Measurements from ENCODE around the gene KCNMA1. TPM values are rescaled to one million over a fixed set of nuclear protein-coding genes. Genes with fewer than 3 reads are reported as not detected.

The KCNMA1 gene
- total RNA-seq, 1 experiment from 2014 or later = 0.49 TPM

DNA sequence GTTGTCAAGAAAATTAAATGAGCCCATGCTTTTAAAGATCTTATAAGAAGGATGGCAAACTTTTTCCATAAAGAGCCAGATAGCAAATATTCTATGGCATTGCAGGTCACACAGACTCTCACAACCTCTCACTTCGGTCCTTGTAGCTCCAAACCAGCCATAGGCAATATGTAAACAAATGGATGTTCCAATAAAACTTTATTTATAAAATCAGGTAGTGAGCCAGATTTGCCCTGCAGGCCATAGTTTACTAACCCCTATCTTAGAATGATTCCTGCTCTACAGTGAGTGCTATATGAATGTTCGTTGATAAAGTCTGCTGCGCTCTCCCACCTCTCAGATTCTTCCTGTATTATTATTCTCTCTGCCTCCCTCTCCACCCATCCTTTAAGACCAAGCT is 177.7 kb downstream of the KCNMA1 start:
- Histone ChIP-seq H3K36me3 (ENCODE audit: control insufficient read depth in 1 of 2, insufficient read depth in 2 of 2, low read length in 2 of 2) (no peaks in the 10 kb centered on the region), H3K27ac (ENCODE audit: low read depth, low read length) (no peak overlapping the region), H3K27me3 (ENCODE audit: insufficient read depth, low read length) (peaks cover 5% of the 10 kb centered on the region; the same call in 1 of the 2 replicates), H3K4me3 (replicated peaks in 1 of 2; ENCODE audit: low read depth in 1 of 2, low read length in 2 of 2) (no peak overlapping the region), H3K9ac (ENCODE audit: low read length) (no peak overlapping the region), H3K4me2 (ENCODE audit: low read length) (no peak overlapping the region), H4K20me1 (ENCODE audit: insufficient read depth) (no peaks in the 10 kb centered on the region), H2AFZ (ENCODE audit: low read depth, low read length, poor library complexity, severe bottlenecking) (no peak overlapping the region), H3K9me3 (ENCODE audit: control insufficient read depth in 1 of 2, insufficient read depth in 1 of 2, low read depth in 1 of 2, low read length in 2 of 2) (no peaks in the 10 kb centered on the region), H3K9me2 (ENCODE audit: insufficient read depth) (no peaks in the 10 kb centered on the region), H3K4me1 (ENCODE audit: control insufficient read depth in 1 of 2, insufficient read depth in 2 of 2, low read length in 2 of 2) (no peaks in the 10 kb centered on the region), H3K79me2 (ENCODE audit: insufficient read depth, low read length) (no peaks in the 10 kb centered on the region)
- ChIA-PET RAD21 (ENCODE audit: low non-redundant PET in 1 of 2, low total read pairs in 2 of 2, uncharacterized antibody in 2 of 2, unreplicated experiment in 2 of 2) (interaction anchor here in 1 of 2 experiments (0.5 kb wide), 1 partner anchor 21 kb away, joined by 3 read pairs; no protein-coding TSS in a partner anchor), POLR2A (no interaction called here), CTCF (no interaction called here)
- no TSS peak for BruUV-seq (replicated peaks)
- ATAC-seq (no peak), DNase-seq (ENCODE audit: low read depth, low spot score) (no peak)
- TF ChIP-seq, protein P1, sequence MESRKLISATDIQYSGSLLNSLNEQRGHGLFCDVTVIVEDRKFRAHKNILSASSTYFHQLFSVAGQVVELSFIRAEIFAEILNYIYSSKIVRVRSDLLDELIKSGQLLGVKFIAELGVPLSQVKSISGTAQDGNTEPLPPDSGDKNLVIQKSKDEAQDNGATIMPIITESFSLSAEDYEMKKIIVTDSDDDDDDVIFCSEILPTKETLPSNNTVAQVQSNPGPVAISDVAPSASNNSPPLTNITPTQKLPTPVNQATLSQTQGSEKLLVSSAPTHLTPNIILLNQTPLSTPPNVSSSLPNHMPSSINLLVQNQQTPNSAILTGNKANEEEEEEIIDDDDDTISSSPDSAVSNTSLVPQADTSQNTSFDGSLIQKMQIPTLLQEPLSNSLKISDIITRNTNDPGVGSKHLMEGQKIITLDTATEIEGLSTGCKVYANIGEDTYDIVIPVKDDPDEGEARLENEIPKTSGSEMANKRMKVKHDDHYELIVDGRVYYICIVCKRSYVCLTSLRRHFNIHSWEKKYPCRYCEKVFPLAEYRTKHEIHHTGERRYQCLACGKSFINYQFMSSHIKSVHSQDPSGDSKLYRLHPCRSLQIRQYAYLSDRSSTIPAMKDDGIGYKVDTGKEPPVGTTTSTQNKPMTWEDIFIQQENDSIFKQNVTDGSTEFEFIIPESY (IDR thresholded peaks at IDR 0.05; ENCODE audit: extremely low read depth, insufficient replicate concordance, low read length) = no peak
- TF ChIP-seq, protein P2, sequence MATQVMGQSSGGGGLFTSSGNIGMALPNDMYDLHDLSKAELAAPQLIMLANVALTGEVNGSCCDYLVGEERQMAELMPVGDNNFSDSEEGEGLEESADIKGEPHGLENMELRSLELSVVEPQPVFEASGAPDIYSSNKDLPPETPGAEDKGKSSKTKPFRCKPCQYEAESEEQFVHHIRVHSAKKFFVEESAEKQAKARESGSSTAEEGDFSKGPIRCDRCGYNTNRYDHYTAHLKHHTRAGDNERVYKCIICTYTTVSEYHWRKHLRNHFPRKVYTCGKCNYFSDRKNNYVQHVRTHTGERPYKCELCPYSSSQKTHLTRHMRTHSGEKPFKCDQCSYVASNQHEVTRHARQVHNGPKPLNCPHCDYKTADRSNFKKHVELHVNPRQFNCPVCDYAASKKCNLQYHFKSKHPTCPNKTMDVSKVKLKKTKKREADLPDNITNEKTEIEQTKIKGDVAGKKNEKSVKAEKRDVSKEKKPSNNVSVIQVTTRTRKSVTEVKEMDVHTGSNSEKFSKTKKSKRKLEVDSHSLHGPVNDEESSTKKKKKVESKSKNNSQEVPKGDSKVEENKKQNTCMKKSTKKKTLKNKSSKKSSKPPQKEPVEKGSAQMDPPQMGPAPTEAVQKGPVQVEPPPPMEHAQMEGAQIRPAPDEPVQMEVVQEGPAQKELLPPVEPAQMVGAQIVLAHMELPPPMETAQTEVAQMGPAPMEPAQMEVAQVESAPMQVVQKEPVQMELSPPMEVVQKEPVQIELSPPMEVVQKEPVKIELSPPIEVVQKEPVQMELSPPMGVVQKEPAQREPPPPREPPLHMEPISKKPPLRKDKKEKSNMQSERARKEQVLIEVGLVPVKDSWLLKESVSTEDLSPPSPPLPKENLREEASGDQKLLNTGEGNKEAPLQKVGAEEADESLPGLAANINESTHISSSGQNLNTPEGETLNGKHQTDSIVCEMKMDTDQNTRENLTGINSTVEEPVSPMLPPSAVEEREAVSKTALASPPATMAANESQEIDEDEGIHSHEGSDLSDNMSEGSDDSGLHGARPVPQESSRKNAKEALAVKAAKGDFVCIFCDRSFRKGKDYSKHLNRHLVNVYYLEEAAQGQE (IDR thresholded peaks at IDR 0.05; ENCODE audit: low read depth) = no peak
- TF ChIP-seq SP1 (IDR thresholded peaks at IDR 0.05; ENCODE audit: low read depth) (no peak), YY1 (IDR thresholded peaks at IDR 0.05; ENCODE audit: extremely low read depth, insufficient replicate concordance, low read depth, low read length) (no peak), CEBPB (IDR thresholded peaks at IDR 0.05; ENCODE audit: low read depth) (no peak), EZH2phosphoT487 (IDR thresholded peaks at IDR 0.05; ENCODE audit: borderline replicate concordance) (no peak), EGR1 (IDR thresholded peaks at IDR 0.05; ENCODE audit: low read depth) (no peak), SRF (IDR thresholded peaks at IDR 0.05; ENCODE audit: low read depth) (no peak), RAD21 (IDR thresholded peaks at IDR 0.05; ENCODE audit: low read depth) (no peak)
- TF ChIP-seq, protein P3, sequence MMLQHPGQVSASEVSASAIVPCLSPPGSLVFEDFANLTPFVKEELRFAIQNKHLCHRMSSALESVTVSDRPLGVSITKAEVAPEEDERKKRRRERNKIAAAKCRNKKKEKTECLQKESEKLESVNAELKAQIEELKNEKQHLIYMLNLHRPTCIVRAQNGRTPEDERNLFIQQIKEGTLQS (IDR thresholded peaks at IDR 0.05) = no peak
- intact Hi-C loops (cut with micrococcal nuclease) = no loop called here

Measured in HCT116 (cell line).